Measurements from ENCODE around the gene NBDY.
"Not testable (repeated sequence)": the region's sequence is repeated elsewhere in the genome, so short reads cannot be mapped to it uniquely, and the experiment has no call there.

DNA sequence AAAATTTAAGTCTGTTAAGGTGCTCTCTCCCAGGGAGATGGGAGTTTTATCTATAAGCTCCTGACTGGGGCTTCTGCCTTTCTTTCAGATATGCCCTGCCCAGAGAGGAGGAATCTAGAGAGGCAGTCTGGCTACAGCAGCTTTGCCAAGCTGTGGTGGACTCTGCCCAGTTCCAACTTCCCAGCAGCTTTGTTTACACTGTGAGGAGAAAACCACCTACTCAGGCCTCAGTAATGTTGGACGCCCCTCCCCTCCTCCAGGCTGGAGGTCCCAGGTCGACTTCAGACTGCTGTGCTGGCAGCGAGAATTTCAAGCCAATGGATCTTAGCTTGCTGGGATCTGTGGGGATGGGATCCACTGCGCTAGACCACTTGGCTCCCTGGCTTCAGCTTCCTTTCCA lies 24.5 kb upstream of the NBDY start:
- TF ChIP-seq SP1 (IDR thresholded peaks at IDR 0.05); FOXM1 (IDR thresholded peaks at IDR 0.05; ENCODE audit: borderline replicate concordance); ZNF384 (IDR thresholded peaks at IDR 0.05): not testable (repeated sequence)

All from HEK293T (cell line).